ENCODE data around the gene BTRC.

The BTRC gene

DNA sequence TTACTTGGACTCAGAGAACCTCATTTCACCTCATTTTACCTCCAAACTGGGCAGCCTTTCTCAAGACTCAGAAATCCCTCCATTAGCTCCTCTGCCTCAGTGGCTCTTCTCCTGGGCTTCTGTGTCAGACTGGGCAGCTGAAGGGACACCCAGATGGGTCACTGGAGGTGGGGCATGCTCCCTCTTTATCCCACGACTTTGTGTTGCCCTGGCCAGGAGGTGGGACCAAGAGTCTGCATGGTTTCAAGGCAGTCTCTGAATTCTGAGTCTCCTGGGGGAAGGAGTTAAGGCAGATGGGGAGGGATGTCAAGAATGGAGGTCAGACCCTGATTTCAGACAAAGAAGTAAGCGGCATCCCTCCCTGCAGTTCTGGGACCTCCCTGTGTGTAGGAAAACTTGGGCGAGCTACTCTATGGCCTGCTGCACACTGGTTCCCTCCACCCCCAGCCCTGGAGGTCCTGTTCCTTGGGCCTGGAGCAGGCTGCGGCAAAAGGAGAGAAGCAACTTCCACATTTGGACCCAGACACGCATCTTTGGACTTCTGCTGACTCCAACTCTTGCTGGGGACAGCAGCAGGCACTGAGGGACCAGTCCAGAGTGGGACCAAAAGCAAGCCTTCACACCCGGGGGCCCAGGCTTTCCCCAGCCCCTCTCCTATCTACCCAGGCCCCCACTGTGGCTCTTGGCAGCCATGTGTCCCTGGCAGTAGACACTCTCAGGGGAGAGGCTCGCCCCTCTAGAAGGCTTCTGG is 223.3 kb downstream of the BTRC start:
- no peak overlapping the region for H4K8ac ChIP-seq (ENCODE audit: low read depth, low read length)
- no peak overlapping the region for H3K4me3 ChIP-seq (ENCODE audit: low read depth, low read length)
- H3K79me1 ChIP-seq (ENCODE audit: low read length), result no peaks in the 10 kb centered on the region
- no peak overlapping the region for H4K91ac ChIP-seq (ENCODE audit: low read depth, low read length)
- H3K4me2 ChIP-seq (ENCODE audit: low read length), result no peak overlapping the region
- H2BK5ac ChIP-seq (ENCODE audit: low read depth, low read length, poor library complexity), result no peak overlapping the region
- H3K9me3 ChIP-seq (ENCODE audit: insufficient read depth, low read depth, low read length), result peaks cover 4% of the 10 kb centered on the region
- peaks cover 21 to 23% of the 10 kb centered on the region in 2 experiments for H3K36me3 ChIP-seq (ENCODE audit: control insufficient read depth in 1 of 2, insufficient read depth in 2 of 2, low read length in 2 of 2)
- no peak overlapping the region for H2BK12ac ChIP-seq (ENCODE audit: low read length)
- H3K9ac ChIP-seq (ENCODE audit: low read length), result no peak overlapping the region
- H3K27me3 ChIP-seq (ENCODE audit: insufficient read depth, low read length), result no peaks in the 10 kb centered on the region
- no peak overlapping the region for H3K27ac ChIP-seq (ENCODE audit: low read depth, low read length)
- no peak overlapping the region for H2AFZ ChIP-seq (ENCODE audit: insufficient read depth, low read length, poor library complexity)
- no peak overlapping the region for H3K14ac ChIP-seq (ENCODE audit: low read length)
- H3K18ac ChIP-seq (ENCODE audit: low read length), result no peak overlapping the region
- H3K4me1 ChIP-seq (ENCODE audit: control insufficient read depth in 1 of 2, insufficient read depth in 2 of 2, low read length in 2 of 2), result no peaks in the 10 kb centered on the region
- no peak overlapping the region for H4K12ac ChIP-seq (ENCODE audit: low read depth, low read length)
- WGBS (ENCODE audit: extremely low coverage, insufficient coverage, insufficient read length), result no CpG with 5 or more reads among the region's 7 CpGs
- DNase-seq, result no peak
- no peaks in the 10 kb centered on the region for H3K79me2 ChIP-seq (ENCODE audit: control insufficient read depth, insufficient read depth, low read length, poor library complexity)
- H2AK5ac ChIP-seq (ENCODE audit: low read length), result no peak overlapping the region
- H3K23ac ChIP-seq (ENCODE audit: low read length), result no peak overlapping the region
- H2BK120ac ChIP-seq (ENCODE audit: insufficient read depth, low read length, poor library complexity), result no peak overlapping the region
- no peak overlapping the region for H3K4ac ChIP-seq (ENCODE audit: low read depth, low read length)

DNA sequence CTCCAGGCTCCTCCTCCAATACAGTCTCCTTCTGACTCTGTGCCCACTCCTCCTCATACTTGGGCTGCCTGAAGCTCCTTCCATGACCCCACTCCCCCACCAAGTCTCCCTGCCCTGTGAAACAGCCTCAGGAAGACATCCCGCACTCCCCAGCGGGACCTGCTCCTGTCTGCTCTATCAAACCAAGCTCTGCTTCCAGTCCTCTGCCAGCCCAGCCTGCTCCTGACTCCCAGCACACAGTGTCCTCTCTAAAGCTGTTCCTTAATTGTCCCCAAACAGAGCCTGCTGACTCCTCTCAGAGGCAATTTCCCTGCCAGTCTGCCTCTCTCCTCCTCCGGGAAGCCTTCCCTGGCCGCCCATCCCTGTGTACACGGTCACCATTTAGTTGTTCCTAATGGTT is 224.2 kb downstream of the BTRC start:
- Histone ChIP-seq H3K18ac (ENCODE audit: low read length) (no peak overlapping the region), H3K27me3 (ENCODE audit: insufficient read depth, low read length) (no peaks in the 10 kb centered on the region), H3K4me1 (ENCODE audit: control insufficient read depth in 1 of 2, insufficient read depth in 2 of 2, low read length in 2 of 2) (no peaks in the 10 kb centered on the region), H3K79me2 (ENCODE audit: control insufficient read depth, insufficient read depth, low read length, poor library complexity) (no peaks in the 10 kb centered on the region), H3K79me1 (ENCODE audit: low read length) (no peaks in the 10 kb centered on the region), H3K23ac (ENCODE audit: low read length) (no peak overlapping the region), H3K9me3 (ENCODE audit: insufficient read depth, low read depth, low read length) (no peaks in the 10 kb centered on the region), H4K8ac (ENCODE audit: low read depth, low read length) (no peak overlapping the region), H2AK5ac (ENCODE audit: low read length) (no peak overlapping the region), H3K14ac (ENCODE audit: low read length) (no peak overlapping the region), H3K4me2 (ENCODE audit: low read length) (no peak overlapping the region), H2BK5ac (ENCODE audit: low read depth, low read length, poor library complexity) (no peak overlapping the region), H2AFZ (ENCODE audit: insufficient read depth, low read length, poor library complexity) (no peak overlapping the region), H3K27ac (ENCODE audit: low read depth, low read length) (no peak overlapping the region), H2BK120ac (ENCODE audit: insufficient read depth, low read length, poor library complexity) (no peak overlapping the region), H4K12ac (ENCODE audit: low read depth, low read length) (no peak overlapping the region), H3K4me3 (ENCODE audit: low read depth, low read length) (no peak overlapping the region), H3K4ac (ENCODE audit: low read depth, low read length) (no peak overlapping the region), H2BK12ac (ENCODE audit: low read length) (no peak overlapping the region), H3K9ac (ENCODE audit: low read length) (no peak overlapping the region), H4K91ac (ENCODE audit: low read depth, low read length) (no peak overlapping the region), H3K36me3 (ENCODE audit: control insufficient read depth in 1 of 2, insufficient read depth in 2 of 2, low read length in 2 of 2) (peaks cover 25 to 30% of the 10 kb centered on the region in 2 experiments)
- WGBS (ENCODE audit: extremely low coverage, insufficient coverage, insufficient read length), result no CpG with 5 or more reads among the region's 5 CpGs
- DNase-seq, result no peak

GRCh38 chr10:101578803-101579515 is 225.0 kb downstream of the BTRC start:
- Histone ChIP-seq H3K79me2 (ENCODE audit: control insufficient read depth, insufficient read depth, low read length, poor library complexity) (no peaks in the 10 kb centered on the region), H4K91ac (ENCODE audit: low read depth, low read length) (no peak overlapping the region), H3K4ac (ENCODE audit: low read depth, low read length) (no peak overlapping the region), H3K9me3 (ENCODE audit: insufficient read depth, low read depth, low read length) (no peaks in the 10 kb centered on the region), H3K4me1 (ENCODE audit: control insufficient read depth in 1 of 2, insufficient read depth in 2 of 2, low read length in 2 of 2) (no peaks in the 10 kb centered on the region), H4K12ac (ENCODE audit: low read depth, low read length) (no peak overlapping the region), H2AK5ac (ENCODE audit: low read length) (no peak overlapping the region), H4K8ac (ENCODE audit: low read depth, low read length) (no peak overlapping the region), H2BK5ac (ENCODE audit: low read depth, low read length, poor library complexity) (no peak overlapping the region), H2BK12ac (ENCODE audit: low read length) (no peak overlapping the region), H3K36me3 (ENCODE audit: control insufficient read depth in 1 of 2, insufficient read depth in 2 of 2, low read length in 2 of 2) (peaks cover 29 to 30% of the 10 kb centered on the region in 2 experiments), H3K27ac (ENCODE audit: low read depth, low read length) (no peak overlapping the region), H2BK120ac (ENCODE audit: insufficient read depth, low read length, poor library complexity) (no peak overlapping the region), H2AFZ (ENCODE audit: insufficient read depth, low read length, poor library complexity) (no peak overlapping the region), H3K4me3 (ENCODE audit: low read depth, low read length) (no peak overlapping the region), H3K27me3 (ENCODE audit: insufficient read depth, low read length) (no peaks in the 10 kb centered on the region), H3K4me2 (ENCODE audit: low read length) (no peak overlapping the region), H3K18ac (ENCODE audit: low read length) (no peak overlapping the region), H3K14ac (ENCODE audit: low read length) (no peak overlapping the region), H3K23ac (ENCODE audit: low read length) (no peak overlapping the region), H3K79me1 (ENCODE audit: low read length) (no peaks in the 10 kb centered on the region), H3K9ac (ENCODE audit: low read length) (no peak overlapping the region)
- WGBS (ENCODE audit: extremely low coverage, insufficient coverage, insufficient read length), result no CpG with 5 or more reads among the region's 13 CpGs
- DNase-seq, result no peak

- Histone ChIP-seq H2BK12ac (ENCODE audit: low read length) (no peak overlapping the region), H4K8ac (ENCODE audit: low read depth, low read length) (no peak overlapping the region), H3K79me1 (ENCODE audit: low read length) (no peaks in the 10 kb centered on the region), H3K27me3 (ENCODE audit: insufficient read depth, low read length) (no peaks in the 10 kb centered on the region), H3K4me3 (ENCODE audit: low read depth, low read length) (no peak overlapping the region), H3K18ac (ENCODE audit: low read length) (no peak overlapping the region), H2AK5ac (ENCODE audit: low read length) (no peak overlapping the region), H3K4me2 (ENCODE audit: low read length) (no peak overlapping the region), H3K9ac (ENCODE audit: low read length) (no peak overlapping the region), H2AFZ (ENCODE audit: insufficient read depth, low read length, poor library complexity) (no peak overlapping the region), H4K91ac (ENCODE audit: low read depth, low read length) (no peak overlapping the region), H3K14ac (ENCODE audit: low read length) (no peak overlapping the region), H3K4ac (ENCODE audit: low read depth, low read length) (no peak overlapping the region), H4K12ac (ENCODE audit: low read depth, low read length) (no peak overlapping the region), H2BK5ac (ENCODE audit: low read depth, low read length, poor library complexity) (no peak overlapping the region), H3K36me3 (ENCODE audit: control insufficient read depth in 1 of 2, insufficient read depth in 2 of 2, low read length in 2 of 2) (peaks cover 32% of the 10 kb centered on the region in 2 experiments), H2BK120ac (ENCODE audit: insufficient read depth, low read length, poor library complexity) (no peak overlapping the region), H3K4me1 (ENCODE audit: control insufficient read depth in 1 of 2, insufficient read depth in 2 of 2, low read length in 2 of 2) (no peaks in the 10 kb centered on the region), H3K27ac (ENCODE audit: low read depth, low read length) (no peak overlapping the region), H3K79me2 (ENCODE audit: control insufficient read depth, insufficient read depth, low read length, poor library complexity) (no peaks in the 10 kb centered on the region), H3K9me3 (ENCODE audit: insufficient read depth, low read depth, low read length) (no peaks in the 10 kb centered on the region), H3K23ac (ENCODE audit: low read length) (no peak overlapping the region)
- no CpG with 5 or more reads among the region's 12 CpGs for WGBS (ENCODE audit: extremely low coverage, insufficient coverage, insufficient read length)
- no peak for DNase-seq
These were observed 225.5 kb downstream of the BTRC start for GRCh38 chr10:101579516-101579870.

Measured in trophoblast cell (in vitro differentiated cells and primary cell).